Esophagus squamous epithelium (tissue), 4 donors: ENCODE results near the gene RPS2.

Experiments
- POLR2A ChIP-seq, 4 donors: fragments of 450-650 bp; IDR thresholded peaks; one replicate each; pipeline ENCODE4 v1.6.1; 2017; ENCODE audit warnings: antibody characterized with exemption in 4 of 4, mild to moderate bottlenecking in 4 of 4, moderate library complexity in 3 of 4
- TF ChIP-seq, protein P1 (sequence below), 6 experiments: fragments of 450-650 bp in 4 of 6; fragments of 200-600 bp in 2 of 6; sonication (generic) in 2 of 6; IDR thresholded peaks; one replicate each; pipeline ENCODE4 v1.5.1; 2016 to 2019; ENCODE audit warnings: antibody characterized with exemption in 6 of 6, mild to moderate bottlenecking in 4 of 6, moderate library complexity in 4 of 6

DNA sequence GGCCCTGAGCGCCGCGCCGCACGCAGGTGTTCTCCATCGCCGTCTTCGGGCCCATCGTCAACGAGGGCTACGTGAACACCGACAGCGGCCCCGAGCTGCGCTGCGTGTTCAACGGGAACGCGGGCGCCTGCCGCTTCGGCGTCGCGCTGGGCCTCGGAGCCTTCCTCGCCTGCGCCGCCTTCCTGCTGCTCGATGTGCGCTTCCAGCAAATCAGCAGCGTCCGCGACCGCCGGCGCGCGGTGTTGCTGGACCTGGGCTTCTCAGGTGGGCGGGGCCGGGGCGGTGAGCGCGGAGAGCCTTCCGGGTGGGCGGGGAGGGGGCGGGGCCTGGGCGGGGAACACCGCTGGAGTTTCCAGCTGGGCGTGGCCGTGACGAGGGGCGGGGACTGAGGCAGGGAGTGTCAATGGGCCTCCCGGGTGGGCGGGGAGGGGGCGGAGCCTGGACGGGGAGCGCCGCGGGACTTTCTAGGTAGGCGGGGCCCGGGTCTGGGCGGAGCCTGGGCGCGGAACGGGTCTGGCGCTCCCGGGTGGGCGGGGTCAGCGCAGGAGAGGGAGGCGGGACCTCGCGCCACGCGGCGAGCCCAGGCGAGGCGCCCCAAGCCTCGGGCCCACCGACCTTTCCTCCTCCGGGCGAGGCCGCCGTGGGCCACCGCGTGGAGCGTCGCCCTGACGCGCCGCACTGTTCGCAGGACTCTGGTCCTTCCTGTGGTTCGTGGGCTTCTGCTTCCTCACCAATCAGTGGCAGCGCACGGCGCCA lies 27.5 kb upstream of the RPS2 start:
- TF ChIP-seq, protein P1, sequence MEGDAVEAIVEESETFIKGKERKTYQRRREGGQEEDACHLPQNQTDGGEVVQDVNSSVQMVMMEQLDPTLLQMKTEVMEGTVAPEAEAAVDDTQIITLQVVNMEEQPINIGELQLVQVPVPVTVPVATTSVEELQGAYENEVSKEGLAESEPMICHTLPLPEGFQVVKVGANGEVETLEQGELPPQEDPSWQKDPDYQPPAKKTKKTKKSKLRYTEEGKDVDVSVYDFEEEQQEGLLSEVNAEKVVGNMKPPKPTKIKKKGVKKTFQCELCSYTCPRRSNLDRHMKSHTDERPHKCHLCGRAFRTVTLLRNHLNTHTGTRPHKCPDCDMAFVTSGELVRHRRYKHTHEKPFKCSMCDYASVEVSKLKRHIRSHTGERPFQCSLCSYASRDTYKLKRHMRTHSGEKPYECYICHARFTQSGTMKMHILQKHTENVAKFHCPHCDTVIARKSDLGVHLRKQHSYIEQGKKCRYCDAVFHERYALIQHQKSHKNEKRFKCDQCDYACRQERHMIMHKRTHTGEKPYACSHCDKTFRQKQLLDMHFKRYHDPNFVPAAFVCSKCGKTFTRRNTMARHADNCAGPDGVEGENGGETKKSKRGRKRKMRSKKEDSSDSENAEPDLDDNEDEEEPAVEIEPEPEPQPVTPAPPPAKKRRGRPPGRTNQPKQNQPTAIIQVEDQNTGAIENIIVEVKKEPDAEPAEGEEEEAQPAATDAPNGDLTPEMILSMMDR (IDR thresholded peaks at IDR 0.05): no peak
- TF ChIP-seq POLR2A (IDR thresholded peaks at IDR 0.05): peak in 1 of 4 donors; percentile 66
